Kidney epithelial cell (primary cell): Measurements from ENCODE around the gene TMEM45B. TPM values are rescaled to one million over a fixed set of nuclear protein-coding genes. Genes with fewer than 3 reads are reported as not detected.
"Not testable (repeated sequence)": the region's sequence is repeated elsewhere in the genome, so short reads cannot be mapped to it uniquely, and the experiment has no call there.

Source experiments
- DNase-seq: peaks from one replicate; pipeline ENCODE4 v3.0.0-alpha.2; 2010; ENCODE audit warnings: low read depth
- H3K27me3 ChIP-seq: 2 replicates; pipeline ENCODE4 v1.6.0; 2011; ENCODE audit warnings: low read length; ENCODE audit not compliant: control insufficient read depth, insufficient read depth
- H3K36me3 ChIP-seq: 2 replicates; pipeline ENCODE4 v1.5.1; 2011; ENCODE audit warnings: low read length; ENCODE audit not compliant: control insufficient read depth, insufficient read depth
- H3K4me3 ChIP-seq: 2 replicates; pipeline ENCODE4 v1.5.1; 2011; ENCODE audit warnings: low read depth, mild to moderate bottlenecking, control low read depth, low read length
- total RNA-seq: library from RNA; depleted of rRNA; stranded (reverse); fragments of >200 nt; gene quantifications from 2 replicates; pipeline ENCODE4 v1.2.3, GENCODE V29; 2015
- TF ChIP-seq, protein P1 (sequence below): IDR thresholded peaks from 2 replicates; pipeline ENCODE4 v1.5.1; 2011; ENCODE audit warnings: mild to moderate bottlenecking, moderate library complexity, low read length, control low read depth, inconsistent platforms; ENCODE audit not compliant: insufficient read depth, poor library complexity, severe bottlenecking

The TMEM45B gene
- total RNA-seq, 1 donor from 2014 or later: 2.8 TPM

DNA sequence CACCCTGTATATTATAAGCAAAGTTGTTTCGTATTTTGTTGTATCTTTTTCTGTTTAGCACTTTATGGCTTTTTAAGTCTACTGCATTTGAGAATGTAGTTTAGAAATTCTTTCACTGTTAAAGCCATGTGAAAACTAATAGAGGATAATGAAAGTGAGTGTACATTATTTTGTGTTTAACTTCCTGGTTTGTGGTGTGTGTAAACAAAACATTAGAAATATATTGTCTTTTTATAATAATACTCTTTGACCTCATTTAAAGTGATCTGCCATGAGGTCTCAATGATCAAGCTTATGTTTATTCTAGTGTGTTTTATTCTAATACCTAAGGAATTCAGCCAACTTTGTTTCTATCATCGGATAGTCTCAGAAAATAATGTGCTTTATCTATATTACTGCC is 27.4 kb upstream of the TMEM45B start:
- DNase-seq: no peak
- Histone ChIP-seq H3K36me3 (no peaks in the 10 kb centered on the region), H3K27me3 (no peaks in the 10 kb centered on the region), H3K4me3 (no peak overlapping the region)
- TF ChIP-seq, protein P1, sequence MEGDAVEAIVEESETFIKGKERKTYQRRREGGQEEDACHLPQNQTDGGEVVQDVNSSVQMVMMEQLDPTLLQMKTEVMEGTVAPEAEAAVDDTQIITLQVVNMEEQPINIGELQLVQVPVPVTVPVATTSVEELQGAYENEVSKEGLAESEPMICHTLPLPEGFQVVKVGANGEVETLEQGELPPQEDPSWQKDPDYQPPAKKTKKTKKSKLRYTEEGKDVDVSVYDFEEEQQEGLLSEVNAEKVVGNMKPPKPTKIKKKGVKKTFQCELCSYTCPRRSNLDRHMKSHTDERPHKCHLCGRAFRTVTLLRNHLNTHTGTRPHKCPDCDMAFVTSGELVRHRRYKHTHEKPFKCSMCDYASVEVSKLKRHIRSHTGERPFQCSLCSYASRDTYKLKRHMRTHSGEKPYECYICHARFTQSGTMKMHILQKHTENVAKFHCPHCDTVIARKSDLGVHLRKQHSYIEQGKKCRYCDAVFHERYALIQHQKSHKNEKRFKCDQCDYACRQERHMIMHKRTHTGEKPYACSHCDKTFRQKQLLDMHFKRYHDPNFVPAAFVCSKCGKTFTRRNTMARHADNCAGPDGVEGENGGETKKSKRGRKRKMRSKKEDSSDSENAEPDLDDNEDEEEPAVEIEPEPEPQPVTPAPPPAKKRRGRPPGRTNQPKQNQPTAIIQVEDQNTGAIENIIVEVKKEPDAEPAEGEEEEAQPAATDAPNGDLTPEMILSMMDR: no peak

DNA sequence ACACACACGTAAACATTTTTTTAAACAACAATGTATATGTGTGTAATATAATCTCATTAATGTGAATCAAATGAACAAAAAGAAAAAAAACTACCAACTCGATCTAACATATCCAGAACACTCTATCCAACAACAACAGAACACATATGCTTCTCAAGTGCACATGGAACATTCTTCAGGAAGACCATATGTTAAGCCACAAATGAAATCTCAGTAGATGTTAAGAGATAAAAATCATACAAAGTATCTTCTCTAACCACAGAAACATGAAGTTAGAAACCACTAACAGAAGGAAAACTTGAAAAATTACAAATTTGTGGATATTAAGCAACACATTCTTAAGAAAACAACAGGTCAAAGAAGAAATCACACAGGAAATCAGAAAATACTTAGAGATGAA is 25.5 kb upstream of the TMEM45B start:
- Histone ChIP-seq H3K4me3 (no peak overlapping the region), H3K36me3 (no peaks in the 10 kb centered on the region), H3K27me3 (no peaks in the 10 kb centered on the region)
- DNase-seq: no peak
- TF ChIP-seq, protein P1: no peak

- TF ChIP-seq, protein P1: no peak
- no peak for DNase-seq
- H3K27me3 ChIP-seq: no peaks in the 10 kb centered on the region
- no peaks in the 10 kb centered on the region for H3K36me3 ChIP-seq
- no peak overlapping the region for H3K4me3 ChIP-seq
Observed at GRCh38 chr11:129791515-129791914, 24.1 kb upstream of the TMEM45B start.

- H3K27me3 ChIP-seq: no peaks in the 10 kb centered on the region
- DNase-seq: no peak
- H3K36me3 ChIP-seq: no peaks in the 10 kb centered on the region
- no peak overlapping the region for H3K4me3 ChIP-seq
- TF ChIP-seq, protein P1: no peak
Observed at GRCh38 chr11:129792663-129793062, 23.0 kb upstream of the TMEM45B start.

DNA sequence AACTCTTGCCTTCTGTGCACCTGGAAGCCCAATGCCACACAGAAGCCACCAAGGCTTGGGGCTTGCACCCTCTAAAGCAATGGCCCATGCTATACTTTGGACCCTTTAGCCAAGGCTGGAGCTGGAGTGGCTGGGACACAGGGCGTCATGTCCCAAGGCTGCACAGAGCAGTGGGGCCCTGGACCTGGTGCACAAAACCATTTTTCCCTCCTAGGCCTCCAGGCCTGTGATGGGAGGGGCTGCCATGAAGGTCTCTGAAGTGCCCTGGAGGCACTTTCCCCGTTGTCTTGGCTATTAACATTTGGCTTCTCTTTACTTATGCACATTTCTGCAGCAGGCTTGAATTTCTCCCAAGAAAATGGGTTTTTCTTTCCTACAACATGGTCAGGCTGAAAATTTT is 20.6 kb upstream of the TMEM45B start:
- Histone ChIP-seq H3K4me3 (no peak overlapping the region), H3K27me3 (no peaks in the 10 kb centered on the region), H3K36me3 (no peaks in the 10 kb centered on the region)
- TF ChIP-seq, protein P1: no peak
- no peak for DNase-seq

- TF ChIP-seq, protein P1: no peak
- Histone ChIP-seq H3K4me3 (no peak overlapping the region), H3K36me3 (no peaks in the 10 kb centered on the region), H3K27me3 (no peaks in the 10 kb centered on the region)
- no peak for DNase-seq
Observed at GRCh38 chr11:129798212-129798611, 17.4 kb upstream of the TMEM45B start.

- not testable (repeated sequence) for H3K27me3 ChIP-seq, H3K36me3 ChIP-seq, H3K4me3 ChIP-seq, DNase-seq
Observed at GRCh38 chr11:129800162-129800561, 15.5 kb upstream of the TMEM45B start.
